Measurements from ENCODE around the gene KCNE3.

KCNE3 gene

DNA sequence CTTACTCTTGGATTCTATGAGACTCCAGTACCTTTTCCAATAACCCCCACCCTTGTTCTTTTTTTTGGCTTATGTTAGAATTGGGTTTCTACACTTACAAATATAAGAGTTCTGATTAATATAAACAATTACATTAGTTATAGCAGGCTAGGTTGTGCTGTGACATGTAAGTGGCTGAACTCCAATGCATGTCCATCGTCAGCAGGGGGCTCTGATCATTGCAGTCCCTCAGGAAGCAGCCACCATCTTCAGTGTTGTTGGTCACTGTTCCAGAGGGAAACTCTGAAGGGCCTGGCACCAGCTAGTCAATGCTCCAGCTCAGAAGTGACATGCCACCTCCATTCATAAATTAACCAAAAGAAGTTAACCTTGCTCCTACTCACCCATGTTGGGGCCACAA, 20.5 kb upstream of the KCNE3 start:
- Histone ChIP-seq H3K36me3 (ENCODE audit: control insufficient read depth in 1 of 2, insufficient read depth in 2 of 2, low read length in 2 of 2) (no peaks in the 10 kb centered on the region), H3K27ac (ENCODE audit: low read length) (no peak overlapping the region), H3K27me3 (ENCODE audit: low read depth, low read length) (no peaks in the 10 kb centered on the region), H3K4me3 (ENCODE audit: low read depth in 1 of 2, low read length in 2 of 2) (no peak overlapping the region), H3K4me1 (ENCODE audit: control insufficient read depth in 1 of 2, insufficient read depth in 2 of 2, low read length in 2 of 2) (no peaks in the 10 kb centered on the region), H3K9me3 (ENCODE audit: control insufficient read depth in 1 of 2, low read length in 2 of 2) (no peaks in the 10 kb centered on the region)

DNA sequence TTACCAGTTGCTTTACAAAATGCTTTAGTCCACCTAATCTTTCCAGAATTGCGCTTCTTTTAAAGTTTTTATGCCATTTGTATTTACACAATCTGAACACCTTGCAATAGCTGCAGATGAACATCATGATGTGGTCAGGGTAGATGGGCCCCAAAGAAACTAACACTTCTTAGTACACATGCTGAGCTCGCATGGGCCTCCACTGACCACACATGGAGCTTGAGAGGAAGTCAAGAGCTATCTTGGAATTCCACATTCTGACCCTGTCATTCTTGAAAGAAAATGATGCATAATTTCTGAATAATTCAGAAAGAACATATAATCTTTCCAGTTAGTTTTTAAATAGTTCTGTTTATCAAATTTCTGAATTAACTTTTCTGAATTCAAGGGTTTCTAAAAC, 18.5 kb upstream of the KCNE3 start:
- Histone ChIP-seq H3K9me3 (ENCODE audit: control insufficient read depth in 1 of 2, low read length in 2 of 2) (no peaks in the 10 kb centered on the region), H3K36me3 (ENCODE audit: control insufficient read depth in 1 of 2, insufficient read depth in 2 of 2, low read length in 2 of 2) (no peaks in the 10 kb centered on the region), H3K27me3 (ENCODE audit: low read depth, low read length) (no peaks in the 10 kb centered on the region), H3K4me1 (ENCODE audit: control insufficient read depth in 1 of 2, insufficient read depth in 2 of 2, low read length in 2 of 2) (no peaks in the 10 kb centered on the region), H3K4me3 (ENCODE audit: low read depth in 1 of 2, low read length in 2 of 2) (no peak overlapping the region), H3K27ac (ENCODE audit: low read length) (no peak overlapping the region)

DNA sequence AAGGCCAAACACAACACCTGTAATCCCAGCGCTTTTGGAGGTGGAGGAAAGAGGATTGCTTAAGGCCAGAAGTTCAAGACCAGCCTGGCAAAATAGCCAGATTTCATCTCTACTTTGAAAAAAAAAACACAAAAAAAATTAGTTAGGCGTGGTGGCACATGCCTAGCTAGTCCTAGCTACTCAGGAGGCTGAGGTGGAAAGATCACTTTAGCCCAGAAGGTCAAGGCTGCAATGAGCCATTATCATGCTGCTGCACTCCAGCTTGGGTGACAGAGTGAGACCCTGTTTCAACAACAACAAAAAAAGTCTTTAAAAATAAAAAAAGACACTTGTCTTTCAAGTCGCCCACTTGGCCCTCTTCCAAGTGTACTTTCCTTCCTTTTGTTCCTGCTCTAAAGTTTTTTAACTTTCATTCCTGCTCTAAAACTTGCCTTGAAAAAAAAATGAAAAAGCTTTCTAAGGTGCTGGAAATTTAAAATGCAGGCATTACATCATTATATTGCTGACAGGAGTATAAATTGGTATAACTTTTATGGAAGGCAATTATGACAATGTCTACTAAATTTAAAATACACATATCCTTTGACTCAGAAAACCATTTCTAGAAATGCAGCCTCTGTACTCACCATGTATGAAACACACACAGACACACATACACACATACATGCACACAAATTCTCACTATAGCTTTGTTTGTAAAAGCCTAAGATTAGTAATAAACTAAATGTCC, 13.5 kb upstream of the KCNE3 start:
- Histone ChIP-seq H3K27ac (ENCODE audit: low read length) (no peak overlapping the region), H3K4me1 (ENCODE audit: control insufficient read depth in 1 of 2, insufficient read depth in 2 of 2, low read length in 2 of 2) (no peaks in the 10 kb centered on the region), H3K36me3 (ENCODE audit: control insufficient read depth in 1 of 2, insufficient read depth in 2 of 2, low read length in 2 of 2) (no peaks in the 10 kb centered on the region), H3K9me3 (ENCODE audit: control insufficient read depth in 1 of 2, low read length in 2 of 2) (no peaks in the 10 kb centered on the region), H3K27me3 (ENCODE audit: low read depth, low read length) (no peaks in the 10 kb centered on the region), H3K4me3 (ENCODE audit: low read depth in 1 of 2, low read length in 2 of 2) (no peak overlapping the region)

DNA sequence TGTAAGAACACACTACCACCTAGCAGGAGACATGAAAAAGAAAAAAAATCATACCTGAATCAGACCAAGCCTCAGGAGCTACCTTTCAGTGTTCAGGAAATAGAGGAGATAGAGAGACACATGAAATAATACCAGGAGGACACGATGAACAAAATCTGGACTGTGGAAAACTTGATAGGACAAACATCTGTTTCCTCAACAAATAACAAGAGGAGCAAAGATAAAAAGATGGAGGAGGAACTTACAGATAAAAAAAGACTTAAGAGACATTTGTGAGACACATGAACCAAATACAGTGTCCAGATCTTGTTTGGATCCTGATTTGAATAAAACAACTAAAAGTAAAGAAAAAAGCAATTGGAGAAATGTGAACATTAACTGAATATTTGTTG, 12.4 kb upstream of the KCNE3 start:
- H3K27me3 ChIP-seq (ENCODE audit: low read depth, low read length): no peaks in the 10 kb centered on the region
- no peaks in the 10 kb centered on the region for H3K36me3 ChIP-seq (ENCODE audit: control insufficient read depth in 1 of 2, insufficient read depth in 2 of 2, low read length in 2 of 2)

DNA sequence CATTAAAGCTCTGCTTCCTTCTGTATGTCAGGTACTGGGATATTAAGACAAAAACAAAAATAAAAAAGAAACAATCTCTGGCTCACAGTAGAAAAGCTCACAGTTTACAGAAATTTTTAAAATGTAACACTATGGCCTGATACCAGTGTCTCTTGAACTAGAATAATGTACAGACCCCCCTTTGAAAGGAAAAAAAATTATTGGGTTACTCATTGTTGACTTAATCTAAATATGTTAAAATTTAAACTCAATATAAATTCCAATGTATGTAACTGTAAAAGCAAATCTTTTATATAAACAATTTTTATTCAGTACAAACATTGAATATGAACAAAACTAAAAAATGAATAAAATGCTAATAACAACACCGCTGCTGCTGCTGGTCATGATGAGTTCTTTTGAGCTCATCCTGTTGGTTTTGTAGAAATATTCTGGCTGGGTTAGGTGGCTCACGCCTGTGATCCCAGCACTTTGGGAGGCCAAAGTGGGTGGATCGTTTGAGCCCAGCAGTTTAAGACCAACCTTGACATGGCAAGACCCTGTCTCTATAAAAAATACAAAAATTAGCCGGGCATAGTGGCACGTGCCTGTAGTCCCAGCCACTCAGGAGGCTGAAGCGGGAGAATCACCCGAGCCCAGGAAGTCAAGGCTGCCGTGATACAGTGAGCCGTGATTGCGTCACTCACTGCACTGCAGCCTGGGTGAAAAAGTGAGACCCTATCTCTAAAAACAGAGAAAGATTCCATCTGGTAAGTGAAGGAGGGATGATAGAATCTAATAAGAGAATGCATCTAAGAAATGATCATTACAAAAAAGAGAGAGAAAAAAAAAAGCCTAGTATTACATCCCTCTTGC, 11.8 kb upstream of the KCNE3 start:
- H3K27me3 ChIP-seq (ENCODE audit: low read depth, low read length): no peaks in the 10 kb centered on the region

More for the DNA sequence above, 12.4 kb upstream of the KCNE3 start:
- no peak overlapping the region for H3K27ac ChIP-seq (ENCODE audit: low read length)
- H3K4me1 ChIP-seq (ENCODE audit: control insufficient read depth in 1 of 2, insufficient read depth in 2 of 2, low read length in 2 of 2): no peaks in the 10 kb centered on the region
- H3K4me3 ChIP-seq (ENCODE audit: low read depth in 1 of 2, low read length in 2 of 2): no peak overlapping the region
- H3K9me3 ChIP-seq (ENCODE audit: control insufficient read depth in 1 of 2, low read length in 2 of 2): no peaks in the 10 kb centered on the region

DNA sequence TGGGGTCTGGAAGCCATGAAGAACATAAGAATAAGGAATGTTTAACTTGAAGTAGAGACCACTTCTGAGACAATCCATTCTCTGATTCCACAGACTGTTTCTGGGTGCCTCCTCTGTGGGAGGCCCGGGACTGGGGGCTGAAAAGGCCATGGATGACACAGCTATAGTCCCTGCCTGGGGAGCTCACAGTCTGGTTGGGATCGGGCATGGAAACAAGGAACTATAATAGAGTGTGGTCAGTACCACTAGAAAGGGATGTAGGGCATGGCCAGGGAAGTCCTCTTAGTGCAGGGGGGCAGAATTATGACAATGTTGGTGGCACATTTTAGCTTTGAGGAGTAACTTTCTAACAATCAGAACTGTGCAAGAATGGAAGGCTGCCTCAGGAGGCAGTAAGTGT, 9.2 kb upstream of the KCNE3 start:
- no peaks in the 10 kb centered on the region for H3K27me3 ChIP-seq (ENCODE audit: low read depth, low read length)
- no peaks in the 10 kb centered on the region for H3K36me3 ChIP-seq (ENCODE audit: control insufficient read depth in 1 of 2, insufficient read depth in 2 of 2, low read length in 2 of 2)
- H3K9me3 ChIP-seq (ENCODE audit: control insufficient read depth in 1 of 2, low read length in 2 of 2): no peaks in the 10 kb centered on the region
- no peaks in the 10 kb centered on the region for H3K4me1 ChIP-seq (ENCODE audit: control insufficient read depth in 1 of 2, insufficient read depth in 2 of 2, low read length in 2 of 2)
- H3K4me3 ChIP-seq (ENCODE audit: low read depth in 1 of 2, low read length in 2 of 2): no peak overlapping the region
- no peak overlapping the region for H3K27ac ChIP-seq (ENCODE audit: low read length)

More for the DNA sequence above, 11.8 kb upstream of the KCNE3 start:
- H3K4me1 ChIP-seq (ENCODE audit: control insufficient read depth in 1 of 2, insufficient read depth in 2 of 2, low read length in 2 of 2): no peaks in the 10 kb centered on the region
- H3K9me3 ChIP-seq (ENCODE audit: control insufficient read depth in 1 of 2, low read length in 2 of 2): no peaks in the 10 kb centered on the region
- no peaks in the 10 kb centered on the region for H3K36me3 ChIP-seq (ENCODE audit: control insufficient read depth in 1 of 2, insufficient read depth in 2 of 2, low read length in 2 of 2)
- H3K4me3 ChIP-seq (ENCODE audit: low read depth in 1 of 2, low read length in 2 of 2): no peak overlapping the region
- H3K27ac ChIP-seq (ENCODE audit: low read length): no peak overlapping the region

DNA sequence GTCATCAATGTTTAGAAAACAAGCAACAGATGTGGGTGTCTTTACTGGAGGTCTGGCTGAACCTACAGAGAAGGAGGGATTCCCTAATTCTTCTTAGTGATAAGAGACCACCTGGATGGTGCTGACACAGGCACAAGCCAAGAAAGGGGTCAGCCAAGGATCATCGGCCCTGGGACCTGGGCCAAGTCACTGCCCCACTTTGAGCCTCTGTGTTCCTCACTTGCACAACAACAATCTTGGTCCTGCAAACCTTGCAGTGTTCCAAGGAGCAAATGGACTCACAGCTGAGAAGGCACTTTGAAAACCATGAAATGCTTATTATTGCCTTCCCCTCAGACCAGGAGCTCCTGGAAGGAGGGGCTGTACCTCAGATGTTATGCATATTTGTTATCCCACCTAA, 7.0 kb upstream of the KCNE3 start:
- no peak overlapping the region for H3K4me3 ChIP-seq (ENCODE audit: low read depth in 1 of 2, low read length in 2 of 2)
- H3K27me3 ChIP-seq (ENCODE audit: low read depth, low read length): no peaks in the 10 kb centered on the region

DNA sequence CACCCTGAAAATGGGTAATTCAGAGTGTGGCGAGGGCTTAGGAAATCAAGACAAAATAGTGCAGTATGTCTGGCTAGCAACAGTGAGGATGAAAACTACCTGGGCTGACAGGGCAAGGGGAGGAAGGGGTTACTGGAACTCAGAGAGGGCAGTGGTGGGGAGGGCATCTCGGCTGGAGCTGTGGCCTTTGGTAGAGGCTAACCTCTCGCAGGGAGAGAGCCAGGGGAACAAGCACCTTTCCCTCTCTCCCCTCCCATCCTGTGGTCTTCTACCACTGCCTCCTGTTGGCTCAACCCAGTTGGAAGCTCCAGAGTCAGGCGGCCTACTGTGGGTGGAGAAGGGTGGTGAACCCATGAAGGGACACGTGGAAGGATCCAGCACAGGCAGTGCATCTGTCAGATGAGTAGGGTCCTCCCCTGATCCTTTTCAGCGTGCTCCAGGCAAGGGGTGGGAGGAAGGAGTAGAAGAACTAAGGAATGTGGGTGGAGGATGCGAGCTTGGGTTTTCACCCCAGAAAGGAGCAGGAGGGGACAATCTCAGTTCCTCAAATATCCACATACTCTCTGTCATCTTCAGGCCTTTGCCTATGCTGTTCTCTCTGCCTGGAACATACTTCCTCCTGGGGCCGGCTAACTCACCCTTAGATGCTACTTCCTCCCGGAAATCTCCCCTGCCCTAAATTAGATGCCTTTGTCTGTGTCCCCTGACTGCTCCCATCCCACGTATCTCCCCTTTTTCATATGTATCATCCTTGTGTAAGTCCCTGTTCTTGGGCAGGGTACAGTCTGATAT, 6.2 kb upstream of the KCNE3 start:
- Histone ChIP-seq H3K4me3 (ENCODE audit: low read depth in 1 of 2, low read length in 2 of 2) (no peak overlapping the region), H3K4me1 (ENCODE audit: control insufficient read depth in 1 of 2, insufficient read depth in 2 of 2, low read length in 2 of 2) (no peaks in the 10 kb centered on the region), H3K27me3 (ENCODE audit: low read depth, low read length) (no peaks in the 10 kb centered on the region), H3K27ac (ENCODE audit: low read length) (no peak overlapping the region), H3K36me3 (ENCODE audit: control insufficient read depth in 1 of 2, insufficient read depth in 2 of 2, low read length in 2 of 2) (no peaks in the 10 kb centered on the region), H3K9me3 (ENCODE audit: control insufficient read depth in 1 of 2, low read length in 2 of 2) (no peaks in the 10 kb centered on the region)

More for the DNA sequence above, 7.0 kb upstream of the KCNE3 start:
- H3K9me3 ChIP-seq (ENCODE audit: control insufficient read depth in 1 of 2, low read length in 2 of 2): no peaks in the 10 kb centered on the region
- no peaks in the 10 kb centered on the region for H3K4me1 ChIP-seq (ENCODE audit: control insufficient read depth in 1 of 2, insufficient read depth in 2 of 2, low read length in 2 of 2)
- no peak overlapping the region for H3K27ac ChIP-seq (ENCODE audit: low read length)
- no peaks in the 10 kb centered on the region for H3K36me3 ChIP-seq (ENCODE audit: control insufficient read depth in 1 of 2, insufficient read depth in 2 of 2, low read length in 2 of 2)

DNA sequence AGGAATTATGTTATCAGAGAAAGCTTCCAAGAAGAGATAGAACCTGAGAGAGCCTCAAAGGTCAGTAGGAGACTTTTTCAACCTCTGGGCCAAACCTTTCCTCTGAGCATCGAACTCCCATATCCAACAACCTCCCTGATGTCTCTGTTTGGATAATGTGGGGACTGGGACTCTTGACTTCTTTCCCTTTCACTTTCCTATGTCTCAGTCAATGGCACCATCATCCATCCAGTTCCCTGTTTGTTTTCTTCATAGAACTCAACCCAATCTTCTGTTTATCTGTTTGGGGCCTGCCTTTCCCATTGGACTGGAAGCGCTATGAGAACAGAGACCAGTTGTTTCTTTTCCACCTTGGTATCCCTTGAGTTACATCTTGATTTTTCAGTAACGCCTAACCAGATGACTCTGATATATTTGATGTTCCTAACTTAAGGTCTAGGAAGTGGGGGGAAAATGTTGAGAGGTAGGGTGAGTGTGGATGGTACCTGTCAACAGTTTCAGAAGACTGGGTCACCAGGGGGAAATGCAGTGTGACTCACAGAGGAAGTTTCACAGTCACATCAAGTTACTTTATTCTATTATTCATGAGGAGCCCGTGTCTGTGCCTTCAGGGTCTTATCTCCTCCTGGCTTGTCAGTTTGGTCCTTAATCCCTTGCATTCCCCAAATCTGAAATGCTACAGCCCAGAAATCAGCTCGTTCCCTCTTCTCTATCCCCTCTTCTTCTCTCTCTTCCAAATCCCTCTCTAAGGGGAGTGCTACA, 4.5 kb upstream of the KCNE3 start:
- Histone ChIP-seq H3K36me3 (ENCODE audit: control insufficient read depth in 1 of 2, insufficient read depth in 2 of 2, low read length in 2 of 2) (no peaks in the 10 kb centered on the region), H3K4me1 (ENCODE audit: control insufficient read depth in 1 of 2, insufficient read depth in 2 of 2, low read length in 2 of 2) (no peaks in the 10 kb centered on the region), H3K27ac (ENCODE audit: low read length) (no peak overlapping the region), H3K27me3 (ENCODE audit: low read depth, low read length) (no peaks in the 10 kb centered on the region), H3K4me3 (ENCODE audit: low read depth in 1 of 2, low read length in 2 of 2) (no peak overlapping the region), H3K9me3 (ENCODE audit: control insufficient read depth in 1 of 2, low read length in 2 of 2) (no peaks in the 10 kb centered on the region)

DNA sequence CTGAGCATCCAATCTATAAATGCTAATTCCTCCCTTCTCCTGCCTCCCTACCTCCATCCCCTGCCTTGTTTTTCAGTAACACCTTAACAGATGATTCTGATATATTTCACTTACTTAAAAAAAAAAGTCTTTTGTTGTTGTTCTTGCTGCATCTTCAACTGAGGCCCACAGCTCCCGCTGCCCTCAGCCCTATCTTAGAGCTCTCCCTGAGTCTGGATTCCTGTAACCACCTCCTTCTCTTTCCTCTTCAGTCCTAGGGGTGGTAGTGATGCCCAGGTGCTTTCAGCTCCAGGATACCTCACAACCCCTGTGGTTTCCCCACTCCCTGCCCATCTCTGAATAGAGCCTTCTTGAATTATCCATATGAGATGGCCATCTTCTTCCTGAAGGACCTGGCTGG, 3.7 kb upstream of the KCNE3 start:
- no peaks in the 10 kb centered on the region for H3K36me3 ChIP-seq (ENCODE audit: control insufficient read depth in 1 of 2, insufficient read depth in 2 of 2, low read length in 2 of 2)
- no peaks in the 10 kb centered on the region for H3K27me3 ChIP-seq (ENCODE audit: low read depth, low read length)
- no peak overlapping the region for H3K27ac ChIP-seq (ENCODE audit: low read length)
- H3K4me3 ChIP-seq (ENCODE audit: low read depth in 1 of 2, low read length in 2 of 2): no peak overlapping the region
- no peaks in the 10 kb centered on the region for H3K9me3 ChIP-seq (ENCODE audit: control insufficient read depth in 1 of 2, low read length in 2 of 2)
- H3K4me1 ChIP-seq (ENCODE audit: control insufficient read depth in 1 of 2, insufficient read depth in 2 of 2, low read length in 2 of 2): no peaks in the 10 kb centered on the region

DNA sequence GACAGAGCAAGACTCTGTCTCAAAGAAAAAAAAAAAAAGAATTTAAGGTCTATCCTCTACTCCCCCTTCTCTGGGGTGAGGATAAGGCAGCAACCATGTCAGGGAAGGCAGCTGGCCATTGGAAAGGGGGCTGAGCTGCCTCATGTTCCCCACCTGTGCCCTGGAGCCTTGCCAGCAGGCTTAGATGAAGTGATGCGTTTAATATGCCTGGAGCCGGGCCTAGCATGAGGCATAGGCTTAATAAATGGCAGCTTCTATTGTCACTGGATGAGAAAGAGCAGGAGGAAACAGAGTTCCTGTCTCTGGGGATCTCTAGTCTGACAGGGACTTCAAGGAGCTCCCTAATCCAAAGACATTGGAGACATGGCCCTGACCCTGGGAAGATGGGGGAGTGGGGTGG, 3.2 kb upstream of the KCNE3 start:
- no peaks in the 10 kb centered on the region for H3K36me3 ChIP-seq (ENCODE audit: control insufficient read depth in 1 of 2, insufficient read depth in 2 of 2, low read length in 2 of 2)
- no peaks in the 10 kb centered on the region for H3K9me3 ChIP-seq (ENCODE audit: control insufficient read depth in 1 of 2, low read length in 2 of 2)
- no peak overlapping the region for H3K4me3 ChIP-seq (ENCODE audit: low read depth in 1 of 2, low read length in 2 of 2)
- H3K27ac ChIP-seq (ENCODE audit: low read length): no peak overlapping the region
- no peaks in the 10 kb centered on the region for H3K27me3 ChIP-seq (ENCODE audit: low read depth, low read length)
- no peaks in the 10 kb centered on the region for H3K4me1 ChIP-seq (ENCODE audit: control insufficient read depth in 1 of 2, insufficient read depth in 2 of 2, low read length in 2 of 2)

Measured in muscle layer of duodenum (tissue), 2 donors.